K562 (cell line): ENCODE results near the gene AJM1. TPM values are rescaled to one million over a fixed set of nuclear protein-coding genes. Genes with fewer than 3 reads are reported as not detected.

ENCODE experiments used
- ATAC-seq: fragments of 200-7000 bp; cut with Tn5 transposase; 3 replicates; pipeline ENCODE4 v1.9.1; 2020; ENCODE audit warnings: moderate library complexity
- BruUV-seq: library from RNA; stranded (reverse); fragments of 400-500 nt; replicated peaks from 2 replicates; lab custom pipeline; 2021; lab: Mats Ljungman, UMichigan
- CTCF ChIA-PET: fragments of 300-600 bp; formaldehyde crosslinking; extraction: SDS; loops from one replicate; lab custom pipeline; 2021; ENCODE audit warnings: low intra/inter-chr PET ratio; lab: Yijun Ruan, JAX
- POLR2A ChIA-PET: fragments of 300-600, 350-650 bp; sonication (Branson Sonifier 250); formaldehyde crosslinking; extraction: SDS; loops from one replicate; lab custom pipeline; 2021; ENCODE audit warnings: antibody characterized with exemption, inconsistent platforms; lab: Yijun Ruan, JAX
- DNase-seq, 4 experiments: peaks; one replicate each; pipeline versions ENCODE4 v3.0.0 to v3.0.0-alpha.2; 2011 to 2018; ENCODE audit warnings: low spot score in 3 of 4, mixed read lengths in 3 of 4; ENCODE audit errors: extremely low read depth in 1 of 4
- FAIRE-seq: peaks from 2 replicates; lab custom pipeline; 2011; peaks lifted over from hg19 to GRCh38; lab: Jason Lieb, UNC
- H2AFZ ChIP-seq: 2 replicates; pipeline ENCODE4 v1.6.0; 2011; ENCODE audit warnings: low read depth, low read length, control low read depth, inconsistent platforms
- H3K27ac ChIP-seq: fragments of 200-600 bp; 3 replicates; pipeline ENCODE4 v1.8.0; 2011; ENCODE audit warnings: low read depth, mild to moderate bottlenecking, control low read depth, inconsistent platforms, low read length, moderate library complexity, mixed read lengths; ENCODE audit errors: extremely low read depth
- H3K27me3 ChIP-seq, 2 experiments: fragments of 300-600 bp in 1 of 2; 2 replicates in 1 of 2; 3 replicates in 1 of 2; pipeline versions ENCODE4 v1.6.0 to v1.8.0; 2011; ENCODE audit warnings: inconsistent platforms in 2 of 2, low read length in 2 of 2, mild to moderate bottlenecking in 1 of 2, mixed read lengths in 1 of 2, moderate library complexity in 1 of 2; ENCODE audit not compliant: control insufficient read depth in 2 of 2, insufficient read depth in 2 of 2
- H3K36me3 ChIP-seq: fragments of 300-600 bp; 3 replicates; pipeline ENCODE4 v1.8.0; 2011; ENCODE audit warnings: mild to moderate bottlenecking, low read length, inconsistent platforms; ENCODE audit not compliant: control insufficient read depth, insufficient read depth
- H3K4me1 ChIP-seq, 2 experiments: fragments of 200-600 bp in 1 of 2; replicated peaks in 1 of 2; 2 replicates in 1 of 2; 3 replicates in 1 of 2; pipeline versions ENCODE4 v1.5.1 to v1.8.0; 2011; ENCODE audit warnings: inconsistent platforms in 2 of 2, low read length in 2 of 2, mild to moderate bottlenecking in 1 of 2, mixed read lengths in 1 of 2, moderate library complexity in 1 of 2; ENCODE audit not compliant: control insufficient read depth in 2 of 2, insufficient read depth in 2 of 2
- H3K4me2 ChIP-seq: 2 replicates; pipeline ENCODE4 v1.6.1; 2011; ENCODE audit warnings: low read length, control low read depth, inconsistent platforms, mixed read lengths; ENCODE audit not compliant: insufficient read depth
- H3K4me3 ChIP-seq: fragments of 200-600 bp; sonication (generic), shearing (Covaris generic); 2 replicates; pipeline ENCODE4 v1.5.1; 2016; ENCODE audit warnings: control low read depth, inconsistent platforms
- H3K79me2 ChIP-seq: fragments of 200-600 bp; 3 replicates; pipeline ENCODE4 v1.8.0; 2011; ENCODE audit warnings: low read length, inconsistent platforms; ENCODE audit not compliant: control insufficient read depth, insufficient read depth
- H3K9ac ChIP-seq, 2 experiments: 2 replicates each; pipeline versions ENCODE4 v1.6.0 to v1.6.1; 2011; ENCODE audit warnings: low read depth in 2 of 2, low read length in 2 of 2, control low read depth in 1 of 2, inconsistent platforms in 1 of 2, mild to moderate bottlenecking in 1 of 2, mixed read lengths in 1 of 2; ENCODE audit not compliant: insufficient read depth in 1 of 2
- H3K9me1 ChIP-seq: one replicate; pipeline ENCODE4 v1.6.0; 2011; ENCODE audit warnings: inconsistent platforms, mild to moderate bottlenecking, low read length, moderate library complexity; ENCODE audit not compliant: control insufficient read depth, insufficient read depth
- H3K9me3 ChIP-seq: replicated peaks from 2 replicates; pipeline ENCODE4 v1.5.1; 2011; ENCODE audit warnings: low read depth, low read length, inconsistent platforms; ENCODE audit not compliant: control insufficient read depth, insufficient read depth
- H4K20me1 ChIP-seq: replicated peaks from 2 replicates; pipeline ENCODE4 v1.6.1; 2011; ENCODE audit warnings: low read length, inconsistent platforms, mixed read lengths; ENCODE audit not compliant: control insufficient read depth, insufficient read depth
- ADNP ChIP-seq: fragments of 200-800 bp; sonication (Bioruptor generic); IDR thresholded peaks from 2 replicates; pipeline ENCODE4 v1.6.1; 2016; ENCODE audit warnings: missing genetic modification characterization, missing compliant biosample characterization
- EP300 ChIP-seq: IDR thresholded peaks from 2 replicates; pipeline ENCODE4 v1.6.1; 2012; ENCODE audit warnings: low read length, improper control_type of control experiment
- ESRRB ChIP-seq: fragments of 250-450 bp; sonication (Bioruptor Pico); IDR thresholded peaks from 2 replicates; pipeline ENCODE4 v1.5.0; 2020; ENCODE audit warnings: mild to moderate bottlenecking, moderate library complexity, borderline replicate concordance
- NR3C1 ChIP-seq: sonication (generic); formaldehyde crosslinking; IDR thresholded peaks from 2 replicates; pipeline ENCODE4 v1.8.1; 2022; ENCODE audit warnings: missing genetic modification reagents
- PATZ1 ChIP-seq: fragments of 250-450 bp; sonication (Bioruptor Pico); IDR thresholded peaks from 2 replicates; pipeline ENCODE4 v1.5.0; 2020; ENCODE audit warnings: mild to moderate bottlenecking, borderline replicate concordance
- POLR2G ChIP-seq: fragments of 200-400 bp; formaldehyde crosslinking; IDR thresholded peaks from 2 replicates; pipeline ENCODE4 v1.6.1; 2017; ENCODE audit warnings: low read depth, mild to moderate bottlenecking, antibody characterized with exemption, low read length, moderate library complexity
- RBM22 ChIP-seq: fragments of 200-400 bp; formaldehyde crosslinking; IDR thresholded peaks from 2 replicates; pipeline ENCODE4 v1.6.1; 2018; ENCODE audit warnings: low read length, low read depth; ENCODE audit not compliant: poor library complexity, severe bottlenecking
- SLC30A9 ChIP-seq: fragments of 250-450 bp; sonication (Bioruptor Pico); IDR thresholded peaks from 2 replicates; pipeline ENCODE4 v1.8.0; 2022; ENCODE audit warnings: mild to moderate bottlenecking, moderate library complexity
- ZBTB33 ChIP-seq: sonication (generic); formaldehyde crosslinking; IDR thresholded peaks from 2 replicates; pipeline ENCODE4 v1.8.1; 2023; ENCODE audit warnings: mild to moderate bottlenecking, missing genetic modification reagents
- ZFX ChIP-seq: sonication (generic); formaldehyde crosslinking; IDR thresholded peaks from 2 replicates; pipeline ENCODE4 v1.8.0; 2022; ENCODE audit warnings: mild to moderate bottlenecking, missing genetic modification reagents, moderate library complexity
- WGBS: fragments of 100-300 bp; shearing (Covaris generic); methylation state at CpG from one replicate; pipeline ENCODE4 v1.1.6; 2016; ENCODE audit warnings: low coverage, mixed read lengths; ENCODE audit not compliant: insufficient coverage; ENCODE audit errors: missing lambda C conversion rate; 5-methylcytosine and 5-hydroxymethylcytosine counted together
- in situ Hi-C: fragments of 300-500 bp; cut with MboI; formaldehyde crosslinking; loops from 4 replicates; pipeline ENCODE4 v1.15.0; 2018; ENCODE audit warnings: inconsistent platforms, mixed read lengths
- intact Hi-C: fragments of 100-400 bp; cut with micrococcal nuclease; formaldehyde crosslinking; loops from 2 replicates; pipeline ENCODE4 v1.14.2; 2022
- polyA plus RNA-seq, 8 experiments: library from polyadenylated mRNA; depleted of rRNA in 4 of 8; stranded (reverse) in 5 of 8; unstranded in 3 of 8; fragments of >200 nt; fragmentation: Nextera tagmentation in 2 of 8; fragmentation: Illumina TruSeq in 1 of 8; extraction: Ambion mirVana in 2 of 8; extraction: Trizol in 1 of 8; gene quantifications; 2 replicates each; pipeline versions ENCODE4 v1.2.1 to v1.2.3, GENCODE V29; 2011 to 2014; ENCODE audit warnings: inconsistent platforms in 1 of 8, missing spikeins in 1 of 8
- total RNA-seq, 7 experiments: library from RNA; depleted of rRNA in 6 of 7; stranded (reverse); fragments of >200 nt in 6 of 7; fragmentation: Illumina TruSeq in 2 of 7; extraction: Trizol in 2 of 7; gene quantifications; 2 replicates each; pipeline versions ENCODE4 v1.2.1 to v1.2.3, GENCODE V29; 2011 to 2021; ENCODE audit warnings: low replicate concordance in 1 of 7

AJM1 gene
- total and polyA plus RNA-seq, 9 of the 15 experiments (the other 6 are each of a cell fraction or from before 2014, with no cell fraction given), result 0.01 to 3.7 (median 0.65) TPM; not detected in 1

GRCh38 chr9:136831720-136832104, 10.6 kb upstream of the AJM1 start:
- H3K79me2 ChIP-seq, result no peaks in the 10 kb centered on the region
- no peaks in the 10 kb centered on the region for H3K27me3 ChIP-seq
- peaks cover 3% of the 10 kb centered on the region for H3K9me1 ChIP-seq
- H3K9ac ChIP-seq, result no peak overlapping the region
- POLR2A ChIA-PET, result interaction anchor here (0.6 to 1.9 kb wide), 3 partner anchors 9 to 50 kb away, joined by 3 to 10 read pairs (median 4); partner anchors contain the start of gene AJM1
- no peak overlapping the region for H3K4me2 ChIP-seq
- no peak for TF ChIP-seq SLC30A9
- peak; percentile 72 for TF ChIP-seq POLR2G
- peak; percentile 89 for TF ChIP-seq RBM22
- TF ChIP-seq, all 486 proteins: peak for 2
- no peaks in the 10 kb centered on the region for H3K9me3 ChIP-seq
- ATAC-seq, result no peak
- no peak overlapping the region for H2AFZ ChIP-seq
- no peak overlapping the region for H3K4me3 ChIP-seq
- no peak overlapping the region for H3K27ac ChIP-seq
- intact Hi-C loops, result no loop called here
- DNase-seq, result no peak
- FAIRE-seq, result no peak
- peaks cover 90% of the 10 kb centered on the region for H3K36me3 ChIP-seq
- CTCF ChIA-PET, result no interaction called here
- H4K20me1 ChIP-seq, result no peaks in the 10 kb centered on the region; the same call in 1 of the 2 replicates
- WGBS, result 92% methylated on average over 21 of the region's 23 CpGs
- peaks cover 0 to 52% of the 10 kb centered on the region in 2 experiments; a peak in 1 of 5 replicates for H3K4me1 ChIP-seq
- in situ Hi-C loops, result no loop called here
- BruUV-seq, result no TSS peak

- no peak for DNase-seq
- Histone ChIP-seq H3K9me1 (peaks cover 3% of the 10 kb centered on the region), H3K4me3 (no peak overlapping the region), H3K4me2 (no peak overlapping the region), H4K20me1 (no peaks in the 10 kb centered on the region; the same call in 1 of the 2 replicates), H3K27me3 (no peaks in the 10 kb centered on the region), H3K9me3 (no peaks in the 10 kb centered on the region), H3K27ac (no peak overlapping the region), H3K36me3 (peaks cover 87% of the 10 kb centered on the region), H3K4me1 (peaks cover 0 to 56% of the 10 kb centered on the region in 2 experiments; a peak in 2 of 5 replicates), H3K9ac (no peak overlapping the region), H3K79me2 (no peaks in the 10 kb centered on the region), H2AFZ (no peak overlapping the region)
- ChIA-PET POLR2A (interaction anchor here (0.7 to 1.9 kb wide), 2 partner anchors 8 to 69 kb away, joined by 3 to 10 read pairs; no protein-coding TSS in a partner anchor), CTCF (no interaction called here)
- BruUV-seq, result no TSS peak
- no peak for TF ChIP-seq EP300
- no peak for TF ChIP-seq ADNP
- TF ChIP-seq ZBTB33 (CRISPR knock-in tag), result no peak
- no peak for TF ChIP-seq ZFX
- TF ChIP-seq PATZ1 (CRISPR knock-in tag), result no peak
- TF ChIP-seq NR3C1, result no peak
- TF ChIP-seq ESRRB (CRISPR knock-in tag), result no peak
- in situ Hi-C loops (no loop called here), intact Hi-C loops (no loop called here)
- no peak for FAIRE-seq
- WGBS, result 94% methylated on average over 6 of the region's 9 CpGs
- no peak for ATAC-seq
Observed at GRCh38 chr9:136832581-136832980, 9.7 kb upstream of the AJM1 start.
